NCI-H2029 (cell line): ENCODE measurements around the gene XRCC4.
"Not testable (repeated sequence)": the region's sequence is repeated elsewhere in the genome, so short reads cannot be mapped to it uniquely, and the experiment has no call there.

Source experiments
- DNase-seq: peaks from one replicate; lab custom pipeline; 2025; lab: John Stamatoyannopoulos, UW

The XRCC4 gene

DNA sequence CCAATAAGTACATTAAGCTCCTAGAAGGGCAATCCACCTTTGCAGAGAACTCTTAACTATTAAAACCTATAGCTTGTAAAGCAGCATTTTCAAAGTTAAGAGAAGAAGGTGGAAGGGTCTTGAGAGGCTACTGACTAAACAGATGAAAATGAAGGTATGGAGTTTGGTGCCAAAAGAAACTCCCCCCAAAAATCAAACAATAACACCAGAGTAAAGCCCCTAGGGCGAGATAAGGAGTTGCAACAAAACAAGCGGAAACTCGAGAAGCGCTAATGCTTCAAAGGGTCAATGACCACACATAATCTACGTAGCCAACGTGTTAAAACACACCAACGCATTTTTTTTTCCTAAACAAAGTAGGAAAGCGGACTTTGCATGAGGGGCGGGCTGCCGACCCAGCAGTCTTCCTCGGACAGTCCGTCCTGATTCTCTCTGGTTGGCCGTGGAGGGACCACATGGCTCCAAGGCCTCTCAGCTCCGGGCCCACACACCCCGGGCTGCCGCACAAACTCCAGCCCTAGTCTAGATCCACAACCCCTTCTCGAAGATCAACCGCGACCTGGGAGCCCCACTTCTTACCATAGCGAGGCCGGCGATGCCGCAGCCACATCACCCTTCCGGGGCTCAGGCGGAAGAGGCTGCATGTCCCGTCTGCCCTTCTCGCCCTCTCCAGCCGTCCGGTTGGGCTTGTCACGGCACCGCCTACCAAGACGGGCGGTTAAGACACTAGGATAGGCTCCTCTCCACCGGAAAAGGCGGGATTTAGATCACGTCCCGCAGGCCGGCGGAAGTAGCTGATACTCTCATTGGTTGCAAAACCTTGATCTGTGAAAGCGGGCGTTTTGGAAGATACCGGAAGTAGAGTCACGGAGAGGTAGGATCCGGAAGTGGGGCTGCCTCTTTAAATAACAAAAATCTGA lies at the start of gene XRCC4, which contains the start of gene TMEM167A:
Gene XRCC4 (plus strand): TSS at position 806 of the 920 bp plus-strand sequence. CDS start 27,373 bp downstream, outside the sequence.
Gene TMEM167A (minus strand): TSS at position 653 of the 920 bp plus-strand sequence. CDS start 71 bp downstream, at position 582.
- DNase-seq: peak; percentile 99

DNA sequence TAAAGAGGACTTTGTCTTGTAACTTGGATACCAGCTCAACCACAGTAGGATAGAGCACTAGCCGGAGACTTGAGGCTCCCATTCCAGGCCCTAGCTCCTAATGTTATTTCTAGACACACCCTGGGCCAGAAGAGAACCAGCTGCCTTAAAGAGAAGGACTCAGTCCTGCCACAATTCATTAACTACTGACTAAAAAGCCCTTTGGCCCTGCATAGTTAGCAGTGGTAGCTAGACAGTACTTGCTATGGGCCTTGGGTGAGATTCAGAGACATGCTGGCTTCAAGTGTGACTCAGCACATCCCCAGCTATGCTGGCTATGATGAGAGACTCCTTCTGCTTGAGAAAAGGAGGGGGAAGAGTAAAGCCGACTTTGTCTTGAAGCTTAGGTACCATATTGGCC lies 47.4 kb upstream of the XRCC4 start:
- DNase-seq: no peak

DNA sequence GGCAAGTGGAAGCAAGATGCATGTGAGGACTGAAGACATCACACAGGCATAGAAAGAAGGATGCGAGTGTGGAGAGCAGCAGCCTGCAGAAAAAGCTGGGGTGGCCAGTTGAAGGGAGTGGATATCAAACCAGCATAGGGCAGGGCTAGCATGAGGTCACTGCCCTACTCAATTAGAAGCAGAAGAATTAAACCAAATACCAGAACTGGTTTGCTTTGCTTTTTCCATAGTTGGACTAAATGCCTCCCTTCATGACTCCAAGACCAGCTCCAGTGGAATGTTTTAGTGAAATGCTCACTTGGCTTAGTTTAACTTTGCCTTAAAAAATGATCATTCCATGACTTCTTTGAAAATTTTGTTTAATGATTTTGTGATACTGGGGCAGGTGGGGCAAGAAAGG lies 46.0 kb upstream of the XRCC4 start:
- DNase-seq: no peak

DNA sequence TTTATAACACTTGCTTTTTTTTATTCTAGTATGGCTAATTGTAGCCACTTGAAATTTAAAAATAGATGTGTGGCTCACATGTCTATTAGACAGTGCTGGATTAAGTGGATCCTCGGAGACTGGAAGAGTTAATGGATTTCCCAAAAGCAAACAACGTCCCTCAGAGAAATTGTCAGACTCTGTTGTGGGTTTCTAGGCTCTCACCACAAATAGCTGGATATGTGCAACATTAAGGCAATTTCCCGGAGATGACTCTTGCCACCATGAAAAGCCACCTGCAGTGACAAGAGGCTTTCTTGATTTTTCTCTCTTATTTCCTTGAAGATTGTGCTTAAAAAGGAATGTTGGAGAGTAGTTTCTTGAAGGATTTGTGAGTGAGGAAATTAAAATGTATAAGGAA lies 43.3 kb upstream of the XRCC4 start:
- no peak for DNase-seq

DNA sequence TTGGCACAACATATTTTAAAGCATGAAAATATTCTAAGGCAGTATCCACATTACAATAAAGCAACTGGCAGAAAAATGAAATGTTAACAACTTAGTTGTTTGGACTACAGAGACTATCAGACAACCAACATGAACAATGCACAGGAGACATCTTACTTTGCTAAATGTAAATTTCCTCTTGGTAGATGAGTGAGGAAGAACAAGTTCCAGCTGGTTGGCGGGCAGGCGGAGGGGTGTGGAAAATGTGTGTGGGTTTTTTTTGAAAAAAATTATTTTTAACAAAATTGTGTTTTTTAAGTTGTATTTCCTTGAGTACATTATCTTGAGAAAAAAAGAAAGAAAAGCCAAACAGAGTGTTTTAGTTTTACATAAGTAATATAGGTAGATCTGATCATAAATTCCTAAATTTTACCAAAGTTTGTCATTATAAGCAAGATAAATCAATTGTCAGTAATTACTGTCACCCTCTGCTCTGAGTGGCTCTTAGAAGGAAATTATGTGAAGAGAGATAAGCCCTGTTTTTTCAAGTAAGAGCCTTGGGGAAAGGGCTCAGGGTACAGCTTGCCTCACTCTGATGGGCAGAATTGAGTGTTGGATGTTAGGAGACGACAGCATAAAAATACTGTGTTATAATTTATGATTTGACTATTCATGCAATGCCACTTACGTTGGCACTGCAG lies 42.7 kb upstream of the XRCC4 start:
- no peak for DNase-seq

DNA sequence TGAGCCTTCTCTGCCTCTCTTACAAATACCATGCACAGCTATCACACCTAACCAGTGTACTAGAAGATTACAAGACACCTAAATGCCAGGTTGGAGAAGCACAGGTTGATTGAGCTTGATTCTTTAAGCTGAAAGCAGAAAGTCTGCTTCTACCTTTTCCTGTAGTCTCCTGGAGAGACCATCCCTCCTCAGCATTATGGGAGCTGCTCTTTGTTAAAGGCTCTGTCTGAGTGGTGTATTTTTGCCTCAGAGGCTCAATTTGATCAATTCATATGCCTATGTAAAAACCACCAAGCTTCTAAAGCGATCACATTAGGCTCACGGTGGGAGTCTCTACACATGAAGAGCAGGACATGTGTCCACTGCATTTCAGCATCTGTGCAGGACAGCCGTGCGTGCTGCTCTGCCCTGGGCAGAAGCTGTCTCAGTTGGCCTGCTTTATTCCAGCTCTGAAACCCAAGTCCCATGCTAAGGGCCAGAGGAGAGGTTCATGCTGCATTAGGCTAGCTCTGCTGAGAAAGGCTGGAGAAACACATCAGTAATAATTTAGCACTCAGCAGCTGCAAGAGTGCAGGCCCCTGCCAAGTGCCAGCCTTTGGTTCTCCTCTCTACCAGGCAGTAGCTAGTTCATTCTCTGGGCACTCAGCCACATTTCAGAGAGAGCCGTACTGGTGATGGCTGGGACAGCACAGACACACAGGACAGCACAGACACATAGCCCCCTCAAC lies 41.8 kb upstream of the XRCC4 start:
- peak; percentile 60 for DNase-seq

DNA sequence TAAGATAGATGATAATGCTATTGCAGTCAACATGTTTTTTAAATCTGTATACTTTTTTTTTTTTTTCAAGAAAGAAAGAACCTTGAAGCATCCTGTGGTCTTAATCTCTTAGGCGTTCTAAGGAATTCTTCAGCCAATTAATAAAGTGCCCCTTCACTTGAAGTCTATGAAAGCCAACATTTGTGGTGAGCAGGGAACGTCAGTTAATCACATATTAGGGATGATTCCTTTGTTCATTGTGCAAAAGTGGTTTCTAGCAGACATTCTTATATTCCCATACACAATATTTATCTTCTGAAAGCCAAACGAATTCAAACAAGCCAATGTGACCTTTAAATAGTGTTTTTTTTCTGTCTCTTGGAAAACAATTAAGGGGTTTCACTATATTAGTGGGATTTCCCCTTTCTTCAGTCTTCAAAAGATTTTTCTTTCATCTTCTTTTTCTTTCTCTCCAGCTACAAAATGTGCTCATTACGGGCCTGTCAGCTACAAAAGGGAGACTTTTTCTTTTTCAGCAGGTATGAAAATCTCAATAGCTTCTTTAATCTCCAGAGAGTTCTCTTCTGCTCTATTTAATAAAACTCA lies 40.3 kb upstream of the XRCC4 start:
- DNase-seq: no peak

DNA sequence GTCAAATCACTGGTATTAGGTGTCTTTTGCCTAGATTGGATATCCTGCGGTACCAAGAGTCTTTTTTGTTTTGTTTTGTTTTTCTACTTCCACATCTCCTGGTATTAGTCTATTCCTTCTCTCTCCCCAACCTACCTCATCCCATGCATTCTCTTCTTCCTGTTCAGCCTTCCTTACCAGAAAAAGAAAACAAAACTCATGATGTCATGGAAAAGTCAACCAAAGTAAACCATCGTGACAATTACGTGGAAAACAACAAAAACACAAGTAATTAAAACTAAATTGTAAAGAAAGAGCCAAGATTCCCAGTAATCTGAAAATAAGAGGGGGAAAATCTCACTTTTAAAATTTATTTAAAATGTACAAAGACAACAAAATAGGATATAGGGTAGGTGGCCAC lies 38.4 kb upstream of the XRCC4 start:
- no peak for DNase-seq

DNA sequence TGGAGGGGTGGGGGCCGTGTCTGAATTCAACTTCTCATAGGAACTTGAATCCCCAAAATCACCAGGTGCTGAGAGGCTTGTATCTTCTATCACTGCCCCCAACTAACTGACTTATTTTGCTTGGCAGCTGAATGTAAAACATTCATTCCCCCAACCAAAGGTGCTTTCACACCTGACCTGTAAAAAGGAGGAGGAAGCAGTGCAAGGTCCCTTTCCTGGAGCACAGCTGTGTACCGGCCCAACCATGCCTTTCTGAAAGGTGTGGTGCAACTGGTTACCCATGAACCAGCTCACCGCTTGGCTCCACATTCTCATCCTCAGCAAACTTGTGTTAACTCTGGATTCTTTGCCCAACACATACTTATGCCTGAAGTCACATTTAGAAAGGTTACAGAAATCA lies 34.8 kb upstream of the XRCC4 start:
- no peak for DNase-seq

DNA sequence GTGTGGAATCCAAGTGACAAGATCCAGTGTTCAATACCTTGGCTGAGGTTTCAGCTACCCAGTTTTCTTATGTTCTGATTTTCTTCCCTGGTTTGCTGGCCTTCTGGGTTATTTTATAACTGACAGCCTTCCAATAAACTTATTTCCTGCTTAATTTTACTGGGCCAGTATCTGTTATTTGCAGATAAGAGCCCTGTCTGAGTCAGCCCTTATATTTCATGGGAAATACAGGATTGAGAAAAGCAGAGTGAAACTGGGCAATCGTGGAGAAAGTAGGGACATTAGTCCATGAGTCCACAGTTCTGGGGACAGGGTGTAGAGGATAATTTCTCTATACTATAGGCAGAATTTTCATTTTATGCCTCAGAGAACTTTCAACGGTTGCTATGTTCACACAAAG lies 32.4 kb upstream of the XRCC4 start:
- no peak for DNase-seq

DNA sequence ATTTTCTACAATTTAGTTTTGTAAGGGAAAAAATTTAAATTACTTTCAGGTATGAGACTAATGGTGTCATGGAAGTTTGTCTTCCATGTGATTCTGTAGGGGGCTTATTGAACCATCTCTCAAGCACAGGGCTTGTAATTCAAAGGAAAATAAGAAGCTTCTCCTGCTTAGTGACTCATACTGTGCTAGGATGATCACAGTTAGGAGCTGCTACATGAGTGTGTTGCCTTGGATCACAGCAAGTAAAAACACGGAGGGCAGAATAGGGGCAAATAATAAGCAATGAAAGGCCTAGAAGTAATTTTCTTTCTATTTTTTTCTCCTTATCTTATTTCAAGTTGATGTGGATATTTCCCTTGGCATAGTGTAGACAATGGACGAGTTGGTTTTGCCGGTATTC lies 29.1 kb upstream of the XRCC4 start:
- no peak for DNase-seq

DNA sequence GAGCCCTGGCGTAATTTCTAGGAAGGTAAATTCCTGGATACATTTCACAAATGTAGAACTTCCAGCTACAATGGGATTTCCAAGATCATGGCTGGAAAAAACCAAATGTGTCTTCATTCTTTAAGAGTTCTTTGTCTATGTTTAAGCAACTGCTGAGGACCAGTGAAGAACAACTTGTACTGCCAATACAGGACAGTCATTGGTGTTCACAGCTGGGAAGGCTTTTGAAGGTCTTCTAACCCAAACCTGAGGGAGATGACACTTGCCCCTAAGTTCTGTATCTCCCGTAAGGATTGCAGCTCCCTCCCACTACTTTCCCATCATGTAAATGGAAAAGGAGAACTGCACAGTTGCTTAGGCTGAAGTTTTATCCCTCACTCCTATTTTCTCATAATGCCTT lies 28.5 kb upstream of the XRCC4 start:
- DNase-seq: no peak

DNA sequence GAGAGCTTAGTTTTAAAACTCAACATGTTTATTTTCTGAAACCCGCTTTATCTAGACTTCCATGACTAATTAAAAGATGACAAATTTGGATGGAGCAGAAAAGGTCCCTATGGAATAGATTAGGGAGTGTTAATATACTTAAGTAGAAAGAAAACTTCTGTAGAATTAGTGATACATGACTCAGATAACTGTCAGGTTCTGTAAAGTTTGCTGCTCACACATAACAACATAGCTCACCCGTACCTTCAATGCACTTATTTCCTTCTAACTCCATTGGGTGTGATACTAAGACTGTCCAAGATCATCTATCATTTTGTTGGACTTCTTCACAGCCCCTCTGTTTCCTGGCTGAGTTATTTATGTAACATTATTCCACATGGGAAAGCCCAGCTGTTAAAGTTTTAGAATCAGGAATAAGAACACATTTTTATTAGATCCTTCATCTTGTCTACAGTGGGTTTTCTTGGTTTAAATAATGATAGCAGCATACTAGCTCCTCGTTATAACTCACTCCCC lies 27.9 kb upstream of the XRCC4 start:
- no peak for DNase-seq

DNA sequence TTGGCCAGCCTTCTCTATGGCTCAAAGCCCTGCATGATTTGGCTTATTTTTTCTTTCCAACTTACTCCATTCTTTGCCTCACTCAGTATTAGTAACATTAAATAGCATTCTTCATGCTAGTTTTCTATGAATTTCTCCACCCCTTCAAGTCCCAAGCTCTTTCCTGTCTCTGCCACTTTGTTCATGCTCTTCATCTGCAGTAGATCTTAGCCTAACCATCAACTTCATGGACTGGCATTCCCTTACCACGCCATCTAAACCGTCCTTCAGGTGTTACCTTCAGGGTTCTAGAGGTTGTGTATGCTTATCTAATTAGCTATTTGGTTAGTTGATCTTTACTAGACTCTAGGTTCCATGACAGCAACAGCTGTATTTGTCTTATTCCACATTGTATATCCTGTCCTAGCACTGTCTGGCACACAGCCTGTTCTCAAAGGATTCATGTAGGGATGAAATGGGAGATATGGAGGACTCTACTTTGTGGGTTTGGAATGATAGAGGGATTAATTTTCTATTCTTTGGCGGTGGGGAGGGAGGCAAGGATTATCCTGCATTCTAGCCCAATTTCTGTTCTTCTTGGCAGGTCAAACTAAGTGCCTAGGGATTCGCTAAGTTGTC lies 26.5 kb upstream of the XRCC4 start:
- DNase-seq: no peak

DNA sequence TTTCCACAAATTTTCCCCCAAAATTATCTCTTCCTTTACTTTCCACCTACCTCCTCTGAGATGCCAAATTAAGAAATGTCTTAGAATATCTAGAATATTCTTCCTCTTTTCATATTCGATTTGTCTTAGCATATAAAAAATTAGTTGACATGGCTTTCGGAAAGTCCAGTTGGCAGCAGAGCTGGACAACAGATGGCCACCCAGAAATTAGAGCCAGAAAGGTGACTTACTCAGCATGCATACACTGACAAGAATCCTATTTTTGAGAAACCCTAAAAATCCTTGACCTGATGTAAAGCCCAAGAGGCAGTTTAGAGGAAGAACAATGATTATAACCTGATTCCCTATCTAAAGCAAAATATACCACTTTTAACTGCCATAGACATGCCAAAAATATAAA lies 22.2 kb upstream of the XRCC4 start:
- DNase-seq: no peak

DNA sequence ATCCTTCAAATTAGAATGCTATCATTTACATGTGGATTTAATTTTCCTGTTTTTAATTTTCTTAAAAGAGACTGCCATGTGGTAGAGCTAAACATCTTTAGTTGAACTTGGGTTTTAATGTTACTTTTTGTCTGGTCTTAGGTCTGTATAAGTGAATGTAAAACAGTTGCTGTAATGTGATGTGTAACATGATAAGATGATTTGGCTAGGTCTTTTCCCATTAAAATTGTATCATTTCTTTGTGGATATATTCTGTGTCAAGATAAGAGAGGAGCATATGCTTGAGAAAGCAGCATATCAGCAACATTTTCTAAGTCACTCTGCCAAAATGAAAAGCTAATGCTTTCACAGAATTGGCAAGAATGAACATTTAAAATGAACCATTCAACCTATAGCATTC lies 18.6 kb upstream of the XRCC4 start:
- no peak for DNase-seq

DNA sequence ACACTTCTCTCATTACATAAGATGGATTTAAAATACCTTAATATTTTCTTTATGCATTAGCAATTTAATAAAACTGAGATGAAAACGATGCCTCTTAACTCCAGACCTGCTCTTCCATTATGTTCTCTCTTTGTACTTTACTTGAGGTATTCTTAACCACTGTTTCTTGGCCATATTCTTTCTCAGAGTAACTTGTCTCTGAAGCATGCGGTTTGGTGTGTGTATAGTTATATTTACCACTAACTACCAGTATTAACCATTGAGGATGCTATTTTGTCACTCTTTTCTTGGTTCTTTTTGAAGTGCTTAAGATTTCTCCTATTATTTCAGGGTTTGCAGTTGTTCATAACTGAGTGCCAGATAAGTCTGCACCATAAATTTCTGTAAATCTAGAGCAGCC lies 18.0 kb upstream of the XRCC4 start:
- no peak for DNase-seq

DNA sequence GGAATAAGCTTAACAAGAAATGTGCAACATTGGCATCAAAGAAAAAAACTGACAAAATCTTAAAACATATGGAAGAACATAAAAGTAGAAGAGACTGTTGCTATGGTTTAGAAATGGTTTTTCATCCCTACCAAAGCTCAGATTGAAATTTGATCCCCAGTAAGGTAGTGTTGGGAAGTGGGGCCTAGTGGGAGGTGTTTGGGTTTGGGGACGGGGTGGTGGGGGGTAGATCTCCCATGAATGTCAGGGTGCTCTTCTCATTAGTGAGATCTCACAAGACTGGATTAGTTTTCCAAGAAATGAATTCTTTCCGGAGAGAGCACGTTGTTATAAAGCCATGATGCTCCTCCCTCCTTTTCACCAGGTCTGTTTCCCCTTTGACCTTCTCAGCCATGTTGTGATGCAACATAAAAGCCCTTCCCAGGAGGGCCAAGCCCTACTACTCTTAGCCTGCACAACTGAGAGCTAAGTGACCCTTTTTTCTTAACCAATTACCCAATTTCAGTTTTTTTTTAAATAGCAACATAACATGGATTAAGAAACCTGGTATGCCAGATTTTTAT lies 10.7 kb upstream of the XRCC4 start:
- no peak for DNase-seq

DNA sequence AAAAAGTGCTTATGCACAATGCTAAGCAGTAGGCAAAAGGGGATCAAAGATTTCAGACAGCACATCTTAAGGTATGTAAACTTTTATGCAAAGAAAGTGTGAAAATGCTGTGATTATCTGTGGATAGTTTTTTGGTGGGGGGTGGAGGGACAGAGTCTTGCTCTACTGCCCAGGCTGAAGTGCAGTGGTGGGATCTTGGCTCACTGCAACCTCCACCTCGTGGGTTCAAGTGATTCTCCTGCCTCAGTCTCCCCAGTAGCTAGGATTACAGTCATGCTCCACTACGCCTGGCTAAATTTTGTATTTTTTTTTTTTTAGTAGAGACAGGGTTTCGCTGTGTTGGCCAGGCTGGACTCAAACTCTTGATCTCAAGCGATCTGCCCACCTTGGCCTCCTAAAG lies 10.0 kb upstream of the XRCC4 start:
- not testable (repeated sequence) for DNase-seq

DNA sequence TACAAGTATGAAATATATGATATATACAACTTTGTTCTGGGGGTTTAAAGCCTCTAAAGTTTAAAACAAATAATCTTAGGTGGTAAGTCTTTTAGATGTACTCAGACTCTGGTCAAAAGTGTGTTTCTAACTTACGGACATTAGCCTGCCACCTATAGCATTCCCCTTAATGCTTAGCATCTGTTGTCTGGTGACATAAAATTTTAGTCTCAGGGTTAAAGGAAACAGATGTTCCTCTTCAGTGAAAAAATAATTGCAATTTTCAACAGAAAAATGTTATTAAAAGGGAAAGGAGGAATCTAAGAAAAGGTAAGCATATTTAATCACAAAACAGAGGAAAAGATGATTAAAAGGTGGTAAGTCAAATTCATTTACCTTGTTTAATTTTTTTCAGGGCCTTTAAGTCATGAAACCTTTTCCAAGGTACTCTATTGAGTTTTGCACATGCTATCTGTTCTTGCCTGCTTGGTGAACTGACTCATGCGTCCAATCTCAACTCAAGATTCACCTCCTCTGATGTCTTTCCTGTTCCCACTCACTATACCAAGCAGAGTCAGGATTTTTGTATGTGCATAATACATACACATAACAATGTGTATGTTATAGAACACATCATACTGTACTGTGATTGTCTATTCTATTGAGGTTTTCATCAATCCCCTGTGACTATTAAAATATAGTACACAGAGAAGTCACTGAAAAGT lies 8.1 kb upstream of the XRCC4 start:
- no peak for DNase-seq
